H1 (cell line): ENCODE results near the gene FAM81A. TPM values are rescaled to one million over a fixed set of nuclear protein-coding genes. Genes with fewer than 3 reads are reported as not detected.

Experiments used
- CTCF ChIA-PET: fragments of 300-600 bp; sonication (Branson Sonifier 250); formaldehyde crosslinking; loops from one replicate; lab custom pipeline; 2021; ENCODE audit not compliant: partially characterized antibody; lab: Charles Lee
- POLR2A ChIA-PET: fragments of 300-600 bp; sonication (Branson Sonifier 250); formaldehyde crosslinking; loops from one replicate; lab custom pipeline; 2021; ENCODE audit warnings: inconsistent platforms; ENCODE audit not compliant: partially characterized antibody; lab: Charles Lee
- DNase-seq, 2 experiments: peaks; one replicate each; pipeline versions ENCODE4 v3.0.0 to v3.0.0-alpha.2; 2010 to 2022; ENCODE audit warnings: low spot score in 2 of 2, low read depth in 1 of 2, mixed read lengths in 1 of 2
- FAIRE-seq: peaks from 2 replicates; lab custom pipeline; 2011; peaks lifted over from hg19 to GRCh38; lab: Jason Lieb, UNC
- H2AFZ ChIP-seq: 2 replicates; pipeline ENCODE4 v1.8.1; 2012; ENCODE audit warnings: low read length, inconsistent platforms
- H2AK5ac ChIP-seq: 2 replicates; pipeline ENCODE4 v1.6.1; 2013; ENCODE audit warnings: low read depth, low read length
- H2BK120ac ChIP-seq: replicated peaks from 2 replicates; pipeline ENCODE3; 2013; ENCODE audit warnings: low read depth, low read length, inconsistent platforms
- H2BK12ac ChIP-seq: 2 replicates; pipeline ENCODE4 v1.6.1; 2013; ENCODE audit warnings: low read depth, low read length
- H2BK15ac ChIP-seq: 2 replicates; pipeline ENCODE4 v1.6.1; 2013; ENCODE audit warnings: low read length
- H2BK20ac ChIP-seq: 2 replicates; pipeline ENCODE4 v1.6.1; 2013; ENCODE audit warnings: low read length
- H2BK5ac ChIP-seq: 2 replicates; pipeline ENCODE4 v1.6.1; 2013; ENCODE audit warnings: low read depth, low read length
- H3K14ac ChIP-seq: 2 replicates; pipeline ENCODE4 v1.6.1; 2013; ENCODE audit warnings: inconsistent platforms; ENCODE audit not compliant: insufficient read length
- H3K18ac ChIP-seq: 2 replicates; pipeline ENCODE4 v1.6.1; 2013; ENCODE audit warnings: low read length; ENCODE audit errors: extremely low read depth
- H3K23ac ChIP-seq: 2 replicates; pipeline ENCODE4 v1.6.1; 2013; ENCODE audit warnings: inconsistent platforms; ENCODE audit not compliant: insufficient read length
- H3K23me2 ChIP-seq: 2 replicates; pipeline ENCODE4 v1.6.1; 2013; ENCODE audit warnings: low read depth, low read length
- H3K27ac ChIP-seq: 2 replicates; pipeline ENCODE4 v1.6.1; 2011; ENCODE audit warnings: low read depth, low read length, inconsistent platforms
- H3K27me3 ChIP-seq, 4 experiments: replicated peaks in 1 of 4; 1 replicate in 1 of 4; 2 replicates in 3 of 4; pipeline versions ENCODE4 v1.6.1 to v1.8.1; 2011 to 2013; ENCODE audit warnings: low read length in 3 of 4, mild to moderate bottlenecking in 3 of 4, inconsistent platforms in 2 of 4, mixed read lengths in 2 of 4, moderate library complexity in 1 of 4; ENCODE audit not compliant: control insufficient read depth in 3 of 4, insufficient read depth in 3 of 4; ENCODE audit errors: extremely low read depth in 1 of 4
- H3K36me3 ChIP-seq, 4 experiments: 2 replicates each; pipeline versions ENCODE4 v1.6.1 to v1.8.1; 2011 to 2013; ENCODE audit warnings: mild to moderate bottlenecking in 4 of 4, low read length in 3 of 4, moderate library complexity in 2 of 4, control low read depth in 1 of 4, inconsistent platforms in 1 of 4; ENCODE audit not compliant: insufficient read depth in 4 of 4, control insufficient read depth in 2 of 4
- H3K4ac ChIP-seq: replicated peaks from 2 replicates; pipeline ENCODE3; 2013; ENCODE audit warnings: low read length, low read depth, mixed read lengths, inconsistent platforms; ENCODE audit not compliant: insufficient read length
- H3K4me1 ChIP-seq, 4 experiments: replicated peaks in 1 of 4; 1 replicate in 1 of 4; 2 replicates in 3 of 4; pipeline versions ENCODE4 v1.6.1 to v1.8.1; 2011 to 2013; ENCODE audit warnings: low read length in 3 of 4, inconsistent platforms in 2 of 4, mixed read lengths in 1 of 4; ENCODE audit not compliant: insufficient read depth in 4 of 4, control insufficient read depth in 3 of 4
- H3K4me2 ChIP-seq, 2 experiments: 2 replicates each; pipeline versions ENCODE4 v1.6.1 to v1.8.1; 2011 to 2013; ENCODE audit warnings: low read depth in 2 of 2, low read length in 2 of 2, control low read depth in 1 of 2, inconsistent platforms in 1 of 2, mild to moderate bottlenecking in 1 of 2; ENCODE audit not compliant: insufficient read depth in 1 of 2
- H3K4me3 ChIP-seq, 4 experiments: fragments of 200-600, 300-600 bp in 1 of 4; sonication (generic), shearing (Covaris generic), sonication (Bioruptor Twin) in 1 of 4; 2 replicates each; pipeline versions ENCODE4 v1.5.1 to v1.8.1; 2011 to 2016; ENCODE audit warnings: low read length in 4 of 4, low read depth in 3 of 4, control low read depth in 2 of 4, inconsistent platforms in 2 of 4, mild to moderate bottlenecking in 2 of 4, mixed read lengths in 1 of 4, moderate library complexity in 1 of 4; ENCODE audit not compliant: insufficient read depth in 2 of 4; ENCODE audit errors: extremely low read depth in 1 of 4
- H3K56ac ChIP-seq: replicated peaks from 2 replicates; pipeline ENCODE3; 2013; ENCODE audit warnings: low read depth, mild to moderate bottlenecking, mixed read lengths, low read length, inconsistent platforms; ENCODE audit not compliant: insufficient read length
- H3K79me1 ChIP-seq: 2 replicates; pipeline ENCODE4 v1.6.1; 2013; ENCODE audit warnings: low read depth, low read length, control low read depth
- H3K79me2 ChIP-seq, 2 experiments: 2 replicates each; pipeline versions ENCODE4 v1.6.1 to v1.8.1; 2012 to 2013; ENCODE audit warnings: low read length in 2 of 2, mild to moderate bottlenecking in 2 of 2, inconsistent platforms in 1 of 2; ENCODE audit not compliant: insufficient read depth in 2 of 2, control insufficient read depth in 1 of 2
- H3K9ac ChIP-seq, 4 experiments: replicated peaks in 1 of 4; 1 replicate in 1 of 4; 2 replicates in 3 of 4; pipeline versions ENCODE4 v1.6.1 to v1.8.1; 2011 to 2013; ENCODE audit warnings: low read depth in 3 of 4, low read length in 3 of 4, control low read depth in 2 of 4, mild to moderate bottlenecking in 2 of 4, moderate library complexity in 2 of 4, inconsistent platforms in 1 of 4; ENCODE audit errors: extremely low read depth in 1 of 4
- H3K9me3 ChIP-seq, 2 experiments: 2 replicates each; pipeline versions ENCODE4 v1.6.1 to v1.8.1; 2012 to 2013; ENCODE audit warnings: mild to moderate bottlenecking in 2 of 2, moderate library complexity in 2 of 2, control low read depth in 1 of 2, inconsistent platforms in 1 of 2, low read depth in 1 of 2, low read length in 1 of 2, mixed read lengths in 1 of 2; ENCODE audit not compliant: insufficient read depth in 2 of 2
- H4K20me1 ChIP-seq, 2 experiments: replicated peaks in 1 of 2; 2 replicates each; pipeline versions ENCODE3 to v1.8.1; 2011 to 2013; ENCODE audit warnings: inconsistent platforms in 2 of 2, low read length in 2 of 2, mild to moderate bottlenecking in 1 of 2; ENCODE audit not compliant: insufficient read depth in 2 of 2, control insufficient read depth in 1 of 2
- H4K5ac ChIP-seq: 2 replicates; pipeline ENCODE4 v1.6.1; 2013; ENCODE audit warnings: low read length, low read depth, mixed read lengths, inconsistent platforms; ENCODE audit not compliant: insufficient read length
- H4K8ac ChIP-seq: 2 replicates; pipeline ENCODE4 v1.8.0; 2013; ENCODE audit warnings: mild to moderate bottlenecking, moderate library complexity, low read length, inconsistent platforms; ENCODE audit not compliant: insufficient read depth; ENCODE audit errors: extremely low read depth
- H4K91ac ChIP-seq: replicated peaks from 2 replicates; pipeline ENCODE3; 2013; ENCODE audit warnings: low read length, mixed read lengths, inconsistent platforms; ENCODE audit not compliant: insufficient read length
- CHD1 ChIP-seq: IDR thresholded peaks from 2 replicates; pipeline ENCODE4 v1.6.1; 2012; ENCODE audit warnings: low read depth, low read length, improper control_type of control experiment
- RAD21 ChIP-seq, 2 experiments: IDR thresholded peaks in 1 of 2; conservative IDR thresholded peaks in 1 of 2; 2 replicates each; pipeline ENCODE4 v1.6.1; 2011; ENCODE audit warnings: low read depth in 2 of 2, low read length in 2 of 2, improper control_type of control experiment in 1 of 2, inconsistent platforms in 1 of 2, mild to moderate bottlenecking in 1 of 2, moderate library complexity in 1 of 2
- SP2 ChIP-seq: IDR thresholded peaks from 2 replicates; pipeline ENCODE4 v1.6.1; 2012; ENCODE audit warnings: mild to moderate bottlenecking, low read length, inconsistent platforms
- SRF ChIP-seq: IDR thresholded peaks from 2 replicates; pipeline ENCODE4 v1.6.1; 2011; ENCODE audit warnings: mild to moderate bottlenecking, low read depth, low read length, moderate library complexity
- WGBS, 2 experiments: shearing (Covaris generic) in 1 of 2; methylation state at CpG; one replicate each; pipeline versions ENCODE4 v1.1.6 to v1.1.7; 2013 to 2015; ENCODE audit warnings: low lambda C conversion rate in 2 of 2, mixed read lengths in 2 of 2, inconsistent platforms in 1 of 2, low coverage in 1 of 2, missing lambda C conversion rate in 1 of 2; ENCODE audit not compliant: insufficient replicate concordance in 2 of 2, insufficient coverage in 1 of 2, insufficient read length in 1 of 2; ENCODE audit errors: extremely low coverage in 1 of 2, missing lambda C conversion rate in 1 of 2; 5-methylcytosine and 5-hydroxymethylcytosine counted together
- polyA plus RNA-seq, 7 experiments: library from polyadenylated mRNA; depleted of rRNA in 3 of 7; stranded (reverse) in 5 of 7; unstranded in 2 of 7; fragments of >200 nt in 5 of 7; fragments of 200-250 nt in 2 of 7; gene quantifications; 1 replicate in 5 of 7; 2 replicates in 1 of 7; 4 replicates in 1 of 7; pipeline versions ENCODE4 v1.2.1 to v1.2.3, GENCODE V29; 2011 to 2013; ENCODE audit warnings: missing spikeins in 2 of 7, mixed read lengths in 2 of 7
- total RNA-seq: library from RNA; stranded (reverse); fragmentation: NEBNext Ultra II Directional; extraction: Animal tissue kit (Norgen Biotek cat#: 25700); gene quantifications from 2 replicates; pipeline ENCODE4 v1.2.1, GENCODE V29; 2021
- TF ChIP-seq, protein P1 (sequence below), 3 experiments: IDR thresholded peaks; 1 replicate in 2 of 3; 2 replicates in 1 of 3; pipeline versions ENCODE4 v1.5.1 to v1.6.1; 2011; ENCODE audit warnings: low read length in 3 of 3, mild to moderate bottlenecking in 3 of 3, inconsistent platforms in 2 of 3, low read depth in 1 of 3, moderate library complexity in 1 of 3; ENCODE audit not compliant: insufficient read depth in 1 of 3; ENCODE audit errors: control extremely low read depth in 1 of 3

The FAM81A gene
- total and polyA plus RNA-seq, 2 of the 8 experiments (the other 6 are each of a cell fraction or from before 2014, with no cell fraction given), result 0.56 to 3.0 TPM

DNA sequence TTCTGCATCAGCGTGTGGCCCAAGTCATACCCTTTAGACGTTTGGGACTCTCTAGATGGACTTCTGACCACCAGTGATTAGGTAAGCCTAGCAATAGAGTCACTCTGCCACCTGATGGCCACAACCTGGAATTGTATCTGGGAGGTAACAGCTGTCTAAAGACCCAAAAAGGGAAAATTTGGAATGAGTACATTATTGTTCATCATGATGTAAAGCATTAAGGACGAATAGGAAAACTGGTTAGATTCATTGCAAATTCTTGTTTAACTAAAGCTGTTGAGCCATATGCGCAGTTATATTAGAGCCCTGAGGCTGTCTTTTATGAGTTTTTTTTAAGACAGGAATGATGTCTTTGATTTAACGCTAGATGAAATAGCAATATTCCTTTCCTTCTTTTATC is 63.6 kb downstream of the FAM81A start:
- H3K56ac ChIP-seq, result no peak overlapping the region
- FAIRE-seq, result peak; percentile 98
- POLR2A ChIA-PET, result interaction anchor here (0.6 to 1.0 kb wide), 2 partner anchors 228 to 377 kb away, joined by 3 read pairs; no protein-coding TSS in a partner anchor
- H4K8ac ChIP-seq, result no peak overlapping the region
- H3K4me1 ChIP-seq, result no peaks in the 10 kb centered on the region
- H4K5ac ChIP-seq, result no peak overlapping the region
- TF ChIP-seq SRF (no peak), CHD1 (no peak), SP2 (no peak), RAD21 (IDR thresholded peaks at IDR 0.05 in 1 of 2, conservative IDR thresholded peaks at IDR 0.05 in 1 of 2; ENCODE audit: low read depth in 2 of 2, low read length in 2 of 2) (peak; percentile 95 to 98)
- TF ChIP-seq, protein P1, sequence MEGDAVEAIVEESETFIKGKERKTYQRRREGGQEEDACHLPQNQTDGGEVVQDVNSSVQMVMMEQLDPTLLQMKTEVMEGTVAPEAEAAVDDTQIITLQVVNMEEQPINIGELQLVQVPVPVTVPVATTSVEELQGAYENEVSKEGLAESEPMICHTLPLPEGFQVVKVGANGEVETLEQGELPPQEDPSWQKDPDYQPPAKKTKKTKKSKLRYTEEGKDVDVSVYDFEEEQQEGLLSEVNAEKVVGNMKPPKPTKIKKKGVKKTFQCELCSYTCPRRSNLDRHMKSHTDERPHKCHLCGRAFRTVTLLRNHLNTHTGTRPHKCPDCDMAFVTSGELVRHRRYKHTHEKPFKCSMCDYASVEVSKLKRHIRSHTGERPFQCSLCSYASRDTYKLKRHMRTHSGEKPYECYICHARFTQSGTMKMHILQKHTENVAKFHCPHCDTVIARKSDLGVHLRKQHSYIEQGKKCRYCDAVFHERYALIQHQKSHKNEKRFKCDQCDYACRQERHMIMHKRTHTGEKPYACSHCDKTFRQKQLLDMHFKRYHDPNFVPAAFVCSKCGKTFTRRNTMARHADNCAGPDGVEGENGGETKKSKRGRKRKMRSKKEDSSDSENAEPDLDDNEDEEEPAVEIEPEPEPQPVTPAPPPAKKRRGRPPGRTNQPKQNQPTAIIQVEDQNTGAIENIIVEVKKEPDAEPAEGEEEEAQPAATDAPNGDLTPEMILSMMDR (IDR thresholded peaks at IDR 0.05; ENCODE audit: control extremely low read depth in 1 of 3, insufficient read depth in 1 of 3, low read depth in 1 of 3, low read length in 3 of 3), result peak in 2 of 3 experiments; percentile 90; a peak in 3 of 4 replicates
- no peak overlapping the region for H3K4ac ChIP-seq
- no peak overlapping the region for H3K27ac ChIP-seq
- no peaks in the 10 kb centered on the region for H4K20me1 ChIP-seq
- H3K36me3 ChIP-seq, result no peaks in the 10 kb centered on the region
- H3K79me1 ChIP-seq, result no peaks in the 10 kb centered on the region
- H4K91ac ChIP-seq, result no peak overlapping the region
- WGBS, 2 experiments, result 35% methylated on average over 5 of the region's 5 CpGs; no CpG with 5 or more reads in 1 of the 2 experiments
- H3K4me2 ChIP-seq, result no peak overlapping the region
- no peaks in the 10 kb centered on the region for H3K23me2 ChIP-seq
- no peak overlapping the region for H2BK5ac ChIP-seq
- no peak overlapping the region for H3K23ac ChIP-seq
- no peaks in the 10 kb centered on the region for H3K27me3 ChIP-seq
- H3K14ac ChIP-seq, result no peak overlapping the region
- H3K9ac ChIP-seq, result no peak overlapping the region
- CTCF ChIA-PET, result interaction anchor here (0.5 to 5.4 kb wide), 37 partner anchors 8 to 606 kb away, joined by 3 to 29 read pairs (median 4); partner anchors contain the start of gene FAM81A
- peak; percentile 9 to 63 for DNase-seq
- no peak overlapping the region for H2BK15ac ChIP-seq
- H3K9me3 ChIP-seq, result no peaks in the 10 kb centered on the region
- no peak overlapping the region for H3K18ac ChIP-seq
- no peaks in the 10 kb centered on the region for H3K79me2 ChIP-seq
- H3K4me3 ChIP-seq, result no peak overlapping the region
- H2AFZ ChIP-seq, result no peak overlapping the region
- H2BK120ac ChIP-seq, result no peak overlapping the region
- H2BK20ac ChIP-seq, result no peak overlapping the region
- no peak overlapping the region for H2AK5ac ChIP-seq
- H2BK12ac ChIP-seq, result no peak overlapping the region
